ENCODE measurements around the gene PLEKHA4. TPM values are rescaled to one million over a fixed set of nuclear protein-coding genes. Genes with fewer than 3 reads are reported as not detected.

Gene PLEKHA4, protein sequence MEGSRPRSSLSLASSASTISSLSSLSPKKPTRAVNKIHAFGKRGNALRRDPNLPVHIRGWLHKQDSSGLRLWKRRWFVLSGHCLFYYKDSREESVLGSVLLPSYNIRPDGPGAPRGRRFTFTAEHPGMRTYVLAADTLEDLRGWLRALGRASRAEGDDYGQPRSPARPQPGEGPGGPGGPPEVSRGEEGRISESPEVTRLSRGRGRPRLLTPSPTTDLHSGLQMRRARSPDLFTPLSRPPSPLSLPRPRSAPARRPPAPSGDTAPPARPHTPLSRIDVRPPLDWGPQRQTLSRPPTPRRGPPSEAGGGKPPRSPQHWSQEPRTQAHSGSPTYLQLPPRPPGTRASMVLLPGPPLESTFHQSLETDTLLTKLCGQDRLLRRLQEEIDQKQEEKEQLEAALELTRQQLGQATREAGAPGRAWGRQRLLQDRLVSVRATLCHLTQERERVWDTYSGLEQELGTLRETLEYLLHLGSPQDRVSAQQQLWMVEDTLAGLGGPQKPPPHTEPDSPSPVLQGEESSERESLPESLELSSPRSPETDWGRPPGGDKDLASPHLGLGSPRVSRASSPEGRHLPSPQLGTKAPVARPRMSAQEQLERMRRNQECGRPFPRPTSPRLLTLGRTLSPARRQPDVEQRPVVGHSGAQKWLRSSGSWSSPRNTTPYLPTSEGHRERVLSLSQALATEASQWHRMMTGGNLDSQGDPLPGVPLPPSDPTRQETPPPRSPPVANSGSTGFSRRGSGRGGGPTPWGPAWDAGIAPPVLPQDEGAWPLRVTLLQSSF
- total RNA-seq (10 to 100 TPM; 13.8 to 44.7 (median 19.5) TPM), polyA plus RNA-seq (10 to 100 TPM; 18.0 to 28.2 (median 21.2) TPM)

DNA sequence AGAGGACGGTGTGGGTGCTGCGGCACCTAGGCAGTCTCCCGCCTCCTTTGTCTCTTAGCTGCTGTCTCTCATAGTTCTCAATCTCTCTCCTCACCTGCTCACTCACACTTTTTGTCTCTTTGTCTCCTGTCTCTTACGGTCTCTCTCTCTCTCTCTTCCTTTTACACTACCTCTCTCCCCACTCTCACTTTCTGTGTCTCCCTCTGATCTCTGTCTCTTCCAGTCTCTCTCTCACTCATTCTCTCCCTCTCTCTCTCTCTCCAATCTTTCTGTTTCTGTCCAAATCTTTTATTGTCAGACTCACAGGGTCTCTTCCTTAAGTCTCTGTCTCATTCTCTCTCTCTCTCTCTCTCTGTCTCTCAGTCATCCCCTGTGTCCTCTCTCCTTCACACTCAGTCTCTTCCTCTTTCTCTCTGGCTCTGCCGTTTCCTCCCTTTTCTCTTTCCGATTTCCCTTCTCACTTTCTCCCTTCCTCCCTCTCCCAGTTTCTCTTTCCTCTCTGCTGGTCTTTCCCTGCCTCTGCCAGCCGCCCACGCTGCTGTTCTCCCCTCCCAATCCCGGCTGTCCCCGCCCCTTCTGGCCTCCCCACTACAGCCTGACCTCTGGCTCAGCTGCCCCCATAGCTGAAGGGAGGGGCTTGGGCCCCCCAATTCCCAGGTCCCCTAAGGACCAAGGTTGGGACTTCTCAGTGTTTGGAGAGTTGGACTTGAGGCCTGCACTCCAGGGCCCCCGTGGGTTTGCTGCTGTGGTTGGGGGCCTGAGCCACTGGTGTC lies at the start of gene PLEKHA4:
Gene PLEKHA4, minus strand, starts transcription at position 504 of the 773 bp plus-strand sequence. CDS start 997 bp downstream, outside the sequence.
- intact Hi-C loops (cut with DNase I) = no loop called here
- peak; percentile 89 for DNase-seq
- H3K9me3 ChIP-seq = no peaks in the 10 kb centered on the region
- peaks cover 0 to 37% (median 26%) of the 10 kb centered on the region in 4 donors for H3K4me1 ChIP-seq
- H3K27me3 ChIP-seq = no peaks in the 10 kb centered on the region
- peak within 1 kb of the TSS; percentile 76 to 85 (median 82) for H3K27ac ChIP-seq
- peak within 1 kb of the TSS; percentile 15 to 48 (median 34) for H3K4me3 ChIP-seq
- H3K36me3 ChIP-seq = peaks cover 0 to 8% (median 0%) of the 10 kb centered on the region in 4 donors
- 29 to 48% methylated on average over 11 of the region's 11 CpGs for WGBS, 2 donors
- TF ChIP-seq POLR2AphosphoS5 (IDR thresholded peaks at IDR 0.05) (peak in 2 of 4 donors; percentile 28 to 69), POLR2A (IDR thresholded peaks at IDR 0.05) (no peak)

DNA sequence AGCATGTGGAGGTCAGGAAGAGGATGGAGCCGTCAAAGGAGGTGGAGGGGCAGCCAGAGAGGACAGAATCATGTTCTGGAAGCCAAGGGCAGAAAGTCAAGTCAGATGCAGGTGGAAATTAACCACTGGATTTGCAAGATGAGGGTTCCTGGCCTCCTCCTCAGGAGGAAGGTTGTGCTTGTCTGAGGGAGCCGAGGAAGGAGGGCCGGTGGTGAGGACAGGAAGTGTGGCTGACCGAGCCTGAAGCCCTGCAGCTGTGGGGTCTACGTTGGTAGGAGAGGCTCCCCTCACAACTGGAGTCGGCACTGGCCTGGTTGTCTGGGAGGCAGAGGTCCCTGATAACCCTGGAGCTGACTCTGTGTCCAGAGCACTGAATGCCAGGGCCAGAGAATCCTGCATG lies 49.7 kb upstream of the PLEKHA4 start:
- Histone ChIP-seq H3K36me3 (peaks cover 11 to 97% (median 45%) of the 10 kb centered on the region in 4 donors), H3K4me1 (no peaks in the 10 kb centered on the region), H3K27me3 (no peaks in the 10 kb centered on the region), H3K27ac (no peak overlapping the region), H3K9me3 (no peaks in the 10 kb centered on the region), H3K4me3 (no peak overlapping the region)
- no peak for TF ChIP-seq EP300 (IDR thresholded peaks at IDR 0.05)
- no peak for TF ChIP-seq POLR2A (IDR thresholded peaks at IDR 0.05)
- no peak for TF ChIP-seq POLR2AphosphoS5 (IDR thresholded peaks at IDR 0.05)
- TF ChIP-seq, protein P1, sequence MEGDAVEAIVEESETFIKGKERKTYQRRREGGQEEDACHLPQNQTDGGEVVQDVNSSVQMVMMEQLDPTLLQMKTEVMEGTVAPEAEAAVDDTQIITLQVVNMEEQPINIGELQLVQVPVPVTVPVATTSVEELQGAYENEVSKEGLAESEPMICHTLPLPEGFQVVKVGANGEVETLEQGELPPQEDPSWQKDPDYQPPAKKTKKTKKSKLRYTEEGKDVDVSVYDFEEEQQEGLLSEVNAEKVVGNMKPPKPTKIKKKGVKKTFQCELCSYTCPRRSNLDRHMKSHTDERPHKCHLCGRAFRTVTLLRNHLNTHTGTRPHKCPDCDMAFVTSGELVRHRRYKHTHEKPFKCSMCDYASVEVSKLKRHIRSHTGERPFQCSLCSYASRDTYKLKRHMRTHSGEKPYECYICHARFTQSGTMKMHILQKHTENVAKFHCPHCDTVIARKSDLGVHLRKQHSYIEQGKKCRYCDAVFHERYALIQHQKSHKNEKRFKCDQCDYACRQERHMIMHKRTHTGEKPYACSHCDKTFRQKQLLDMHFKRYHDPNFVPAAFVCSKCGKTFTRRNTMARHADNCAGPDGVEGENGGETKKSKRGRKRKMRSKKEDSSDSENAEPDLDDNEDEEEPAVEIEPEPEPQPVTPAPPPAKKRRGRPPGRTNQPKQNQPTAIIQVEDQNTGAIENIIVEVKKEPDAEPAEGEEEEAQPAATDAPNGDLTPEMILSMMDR (IDR thresholded peaks at IDR 0.05) = no peak
- WGBS, 2 donors = 68 to 87% methylated on average over 6 of the region's 6 CpGs
- no peak for DNase-seq
- intact Hi-C loops (cut with DNase I) = no loop called here

GRCh38 chr19:48915757-48916156 lies 47.3 kb upstream of the PLEKHA4 start:
- Histone ChIP-seq H3K4me3 (no peak overlapping the region), H3K36me3 (peaks cover 26 to 97% (median 51%) of the 10 kb centered on the region in 4 donors), H3K9me3 (no peaks in the 10 kb centered on the region), H3K4me1 (no peaks in the 10 kb centered on the region), H3K27ac (no peak overlapping the region), H3K27me3 (no peaks in the 10 kb centered on the region)
- WGBS, 2 donors = 90 to 91% methylated on average over 8 of the region's 8 CpGs
- TF ChIP-seq POLR2A (IDR thresholded peaks at IDR 0.05) (no peak), POLR2AphosphoS5 (IDR thresholded peaks at IDR 0.05) (no peak), EP300 (IDR thresholded peaks at IDR 0.05) (no peak)
- TF ChIP-seq, protein P1 (IDR thresholded peaks at IDR 0.05) = no peak
- intact Hi-C loops (cut with DNase I) = no loop called here
- DNase-seq = no peak

GRCh38 chr19:48914181-48914580 lies 45.8 kb upstream of the PLEKHA4 start:
- intact Hi-C loops (cut with DNase I) = loop anchor here (5.0 kb wide), 1 partner anchor 43 kb away; no protein-coding TSS in a partner anchor
- Histone ChIP-seq H3K27me3 (no peaks in the 10 kb centered on the region), H3K27ac (no peak overlapping the region), H3K4me1 (no peaks in the 10 kb centered on the region), H3K4me3 (no peak overlapping the region), H3K36me3 (peaks cover 28 to 99% (median 60%) of the 10 kb centered on the region in 4 donors), H3K9me3 (no peaks in the 10 kb centered on the region)
- TF ChIP-seq POLR2AphosphoS5 (IDR thresholded peaks at IDR 0.05) (no peak), EP300 (IDR thresholded peaks at IDR 0.05) (no peak), POLR2A (IDR thresholded peaks at IDR 0.05) (no peak)
- TF ChIP-seq, protein P1 (IDR thresholded peaks at IDR 0.05) = no peak
- no peak for DNase-seq
- 95 to 97% methylated on average over 8 of the region's 8 CpGs for WGBS, 2 donors
